T-cell (primary cell): ENCODE measurements around the gene TENM3. TPM values are rescaled to one million over a fixed set of nuclear protein-coding genes. Genes with fewer than 3 reads are reported as not detected.

Source experiments
- ATAC-seq, 4 experiments: fragments of 200-7000 bp in 3 of 4; fragments of 150-1000 bp in 1 of 4; cut with Tn5 transposase; replicated peaks in 1 of 4; 1 replicate in 3 of 4; 2 replicates in 1 of 4; pipeline ENCODE4 v1.10.0; 2021; ENCODE audit warnings: moderate library complexity in 3 of 4, mild to moderate bottlenecking in 2 of 4, moderate number of reproducible peaks in 1 of 4
- CTCF ChIA-PET, 2 donors: fragments of 300-600 bp; sonication (Branson Sonifier 250); formaldehyde crosslinking; loops; one replicate each; lab custom pipeline; 2022; ENCODE audit warnings: antibody characterized with exemption in 2 of 2; lab: Charles Lee
- POLR2A ChIA-PET, 2 donors: fragments of 300-600 bp; sonication (Branson Sonifier 250); formaldehyde crosslinking; loops; one replicate each; lab custom pipeline; 2022; ENCODE audit warnings: antibody characterized with exemption in 2 of 2; lab: Charles Lee
- DNase-seq, 35 experiments: peaks; one replicate each; pipeline versions ENCODE4 v3.0.0 to v3.0.0-alpha.2; 2013 to 2023
- H3K27ac ChIP-seq: one replicate; pipeline ENCODE4 v1.5.1; 2013; ENCODE audit warnings: low read length
- H3K27me3 ChIP-seq, 2 experiments: replicated peaks in 1 of 2; 1 replicate in 1 of 2; 2 replicates in 1 of 2; pipeline versions ENCODE4 v1.6.1 to v1.7.0; 2013; ENCODE audit warnings: low read length in 1 of 2, mixed read lengths in 1 of 2; ENCODE audit not compliant: control insufficient read depth in 2 of 2, insufficient read depth in 2 of 2; ENCODE audit errors: extremely low read depth in 1 of 2
- H3K36me3 ChIP-seq, 2 donors: 1 replicate in 1 of 2; 2 replicates in 1 of 2; pipeline versions ENCODE4 v1.6.1 to v1.7.0; 2013; ENCODE audit warnings: low read length in 1 of 2; ENCODE audit not compliant: control insufficient read depth in 2 of 2, insufficient read depth in 1 of 2; ENCODE audit errors: extremely low read depth in 1 of 2
- H3K4me1 ChIP-seq, 2 experiments: 1 replicate in 1 of 2; 2 replicates in 1 of 2; pipeline versions ENCODE4 v1.6.1 to v1.7.0; 2013; ENCODE audit warnings: low read length in 2 of 2, mixed read lengths in 1 of 2; ENCODE audit not compliant: insufficient read depth in 2 of 2, control insufficient read depth in 1 of 2; ENCODE audit errors: extremely low read depth in 1 of 2
- H3K4me3 ChIP-seq, 2 donors: 1 replicate in 1 of 2; 2 replicates in 1 of 2; pipeline versions ENCODE4 v1.5.1 to v1.7.0; 2013; ENCODE audit warnings: mild to moderate bottlenecking in 2 of 2, low read length in 1 of 2, moderate library complexity in 1 of 2; ENCODE audit not compliant: control insufficient read depth in 1 of 2; ENCODE audit errors: extremely low read depth in 1 of 2
- H3K9me3 ChIP-seq: 2 replicates; pipeline ENCODE4 v1.7.0; 2013
- H3K27ac Mint-ChIP-seq, 2 donors: one replicate each; pipeline ENCODE4 v1.8.0; 2020 to 2021; ENCODE audit warnings: mild to moderate bottlenecking in 2 of 2, mixed read lengths in 2 of 2
- H3K27me3 Mint-ChIP-seq, 2 donors: one replicate each; pipeline ENCODE4 v1.8.0; 2021 to 2022; ENCODE audit warnings: mixed read lengths in 2 of 2
- H3K36me3 Mint-ChIP-seq: one replicate; pipeline ENCODE4 v1.8.0; 2021; ENCODE audit warnings: mixed read lengths
- H3K4me1 Mint-ChIP-seq, 3 donors: one replicate each; pipeline ENCODE4 v1.8.0; 2020 to 2022; ENCODE audit warnings: mixed read lengths in 3 of 3, mild to moderate bottlenecking in 1 of 3
- H3K4me3 Mint-ChIP-seq, 3 donors: one replicate each; pipeline ENCODE4 v1.8.0; 2020 to 2022; ENCODE audit warnings: mild to moderate bottlenecking in 3 of 3, mixed read lengths in 3 of 3, moderate library complexity in 3 of 3
- H3K9me3 Mint-ChIP-seq, 3 donors: one replicate each; pipeline ENCODE4 v1.8.0; 2020 to 2022; ENCODE audit warnings: mixed read lengths in 3 of 3
- WGBS: methylation state at CpG from one replicate; pipeline ENCODE4 v1.1.5; 2013; ENCODE audit warnings: missing lambda C conversion rate; ENCODE audit not compliant: insufficient coverage; 5-methylcytosine and 5-hydroxymethylcytosine counted together
- total RNA-seq, 35 experiments: library from RNA in 6 of 35; stranded (reverse) in 6 of 35; fragments of 120-200 nt in 1 of 35; gene quantifications; one replicate each; pipeline versions ENCODE4 v1.2.1 to v1.2.4 and lab custom pipeline; 2013 to 2026

Gene TENM3
- total RNA-seq, 5 donors from 2014 or later (not counting 1 experiment from before 2014, with no cell fraction given) = 0.03 to 0.44 (median 0.16) TPM; not detected in 2

- peaks cover 9 to 11% of the 10 kb centered on the region in 2 donors for H3K27me3 Mint-ChIP-seq
- no peak overlapping the region for H3K4me3 Mint-ChIP-seq
- H3K36me3 Mint-ChIP-seq = no peaks in the 10 kb centered on the region
- no peak for ATAC-seq
- no peak overlapping the region for H3K27ac Mint-ChIP-seq
- H3K4me3 ChIP-seq = no peak overlapping the region
- ChIA-PET CTCF (no interaction called here), POLR2A (no interaction called here)
- no peak overlapping the region for H3K27ac ChIP-seq
- WGBS = 44% methylated on average over 3 of the region's 6 CpGs
- no peaks in the 10 kb centered on the region for H3K4me1 Mint-ChIP-seq
- no peaks in the 10 kb centered on the region for H3K9me3 ChIP-seq
- no peaks in the 10 kb centered on the region for H3K27me3 ChIP-seq
- DNase-seq = no peak
- no peaks in the 10 kb centered on the region for H3K36me3 ChIP-seq
- no peaks in the 10 kb centered on the region for H3K9me3 Mint-ChIP-seq
- H3K4me1 ChIP-seq = no peaks in the 10 kb centered on the region
Measured at GRCh38 chr4:182697094-182697493, 453.9 kb downstream of the TENM3 start.

GRCh38 chr4:182698212-182698611 lies 455.0 kb downstream of the TENM3 start:
- POLR2A ChIA-PET = no interaction called here
- peaks cover 7 to 9% of the 10 kb centered on the region in 2 donors for H3K27me3 Mint-ChIP-seq

GRCh38 chr4:182699201-182699600 lies 456.0 kb downstream of the TENM3 start:
- Histone ChIP-seq H3K9me3 (no peaks in the 10 kb centered on the region), H3K27ac (no peak overlapping the region), H3K27me3 (no peaks in the 10 kb centered on the region), H3K4me3 (no peak overlapping the region), H3K36me3 (no peaks in the 10 kb centered on the region), H3K4me1 (no peaks in the 10 kb centered on the region)
- Mint-ChIP-seq H3K27ac (no peak overlapping the region), H3K4me3 (no peak overlapping the region), H3K9me3 (no peaks in the 10 kb centered on the region), H3K36me3 (no peaks in the 10 kb centered on the region), H3K27me3 (peaks cover 7 to 9% of the 10 kb centered on the region in 2 donors), H3K4me1 (no peaks in the 10 kb centered on the region)
- ChIA-PET POLR2A (no interaction called here), CTCF (no interaction called here)
- DNase-seq (no peak), ATAC-seq (no peak)
- WGBS = no CpG with 5 or more reads among the region's 3 CpGs

More at GRCh38 chr4:182698212-182698611, 455.0 kb downstream of the TENM3 start:
- Histone ChIP-seq H3K36me3 (no peaks in the 10 kb centered on the region), H3K4me1 (no peaks in the 10 kb centered on the region), H3K9me3 (no peaks in the 10 kb centered on the region), H3K27ac (no peak overlapping the region), H3K4me3 (no peak overlapping the region), H3K27me3 (no peaks in the 10 kb centered on the region)
- ATAC-seq = no peak
- CTCF ChIA-PET = no interaction called here
- Mint-ChIP-seq H3K27ac (no peak overlapping the region), H3K36me3 (no peaks in the 10 kb centered on the region), H3K4me1 (no peaks in the 10 kb centered on the region), H3K4me3 (no peak overlapping the region), H3K9me3 (no peaks in the 10 kb centered on the region)
- no peak for DNase-seq
- no CpG with 5 or more reads among the region's 6 CpGs for WGBS

GRCh38 chr4:182699795-182700194 lies 456.6 kb downstream of the TENM3 start:
- no peaks in the 10 kb centered on the region for H3K27me3 ChIP-seq
- CTCF ChIA-PET = no interaction called here
- H3K4me1 ChIP-seq = no peaks in the 10 kb centered on the region
- H3K9me3 ChIP-seq = no peaks in the 10 kb centered on the region
- H3K36me3 Mint-ChIP-seq = no peaks in the 10 kb centered on the region
- no peak overlapping the region for H3K27ac ChIP-seq
- no peak overlapping the region for H3K4me3 Mint-ChIP-seq
- no peak overlapping the region for H3K27ac Mint-ChIP-seq
- no peak for ATAC-seq
- H3K4me1 Mint-ChIP-seq = no peaks in the 10 kb centered on the region
- no peak overlapping the region for H3K4me3 ChIP-seq
- no peaks in the 10 kb centered on the region for H3K9me3 Mint-ChIP-seq
- no peak for DNase-seq
- POLR2A ChIA-PET = no interaction called here
- no CpG with 5 or more reads among the region's 3 CpGs for WGBS
- peaks cover 5 to 9% of the 10 kb centered on the region in 2 donors for H3K27me3 Mint-ChIP-seq
- H3K36me3 ChIP-seq = no peaks in the 10 kb centered on the region

- H3K4me3 ChIP-seq = no peak overlapping the region
- Mint-ChIP-seq H3K27ac (no peak overlapping the region), H3K27me3 (peaks cover 4 to 5% of the 10 kb centered on the region in 2 donors), H3K4me3 (no peak overlapping the region), H3K4me1 (no peaks in the 10 kb centered on the region), H3K36me3 (no peaks in the 10 kb centered on the region), H3K9me3 (no peaks in the 10 kb centered on the region)
- ATAC-seq (no peak), DNase-seq (no peak)
- H3K27ac ChIP-seq = no peak overlapping the region
- no peaks in the 10 kb centered on the region for H3K36me3 ChIP-seq
- ChIA-PET POLR2A (no interaction called here), CTCF (no interaction called here)
- H3K9me3 ChIP-seq = no peaks in the 10 kb centered on the region
- H3K4me1 ChIP-seq = no peaks in the 10 kb centered on the region
- H3K27me3 ChIP-seq = no peaks in the 10 kb centered on the region
- 95% methylated on average over 3 of the region's 5 CpGs for WGBS
Measured at GRCh38 chr4:182700362-182701160, 457.4 kb downstream of the TENM3 start.

GRCh38 chr4:182704077-182704476 lies 460.9 kb downstream of the TENM3 start:
- Mint-ChIP-seq H3K27me3 (peaks cover 8 to 14% of the 10 kb centered on the region in 2 donors), H3K36me3 (no peaks in the 10 kb centered on the region), H3K9me3 (no peaks in the 10 kb centered on the region), H3K27ac (no peak overlapping the region), H3K4me1 (no peaks in the 10 kb centered on the region), H3K4me3 (no peak overlapping the region)
- ATAC-seq = no peak
- CTCF ChIA-PET = no interaction called here
- WGBS = no CpG with 5 or more reads among the region's 1 CpG
- H3K9me3 ChIP-seq = no peaks in the 10 kb centered on the region
- H3K27me3 ChIP-seq = no peaks in the 10 kb centered on the region
- no peak overlapping the region for H3K4me3 ChIP-seq
- DNase-seq = no peak
- no peaks in the 10 kb centered on the region for H3K4me1 ChIP-seq
- no peak overlapping the region for H3K27ac ChIP-seq
- POLR2A ChIA-PET = no interaction called here
- H3K36me3 ChIP-seq = no peaks in the 10 kb centered on the region
